Activated T-helper 2 cell treated with anti-CD3 and anti-CD28 coated beads, Interferon-gamma antibody, Interleukin-2, Interleukin-4, amounts not matched to agents 10 μg/mL and 5 μg/mL and 100 μg/mL, durations not matched to agents 14 hours and 24 hours and 36 hours (primary cell): ENCODE data around the gene GOLM1. TPM values are rescaled to one million over a fixed set of nuclear protein-coding genes. Genes with fewer than 3 reads are reported as not detected.

ENCODE experiments used
- DNase-seq: peaks from one replicate; pipeline ENCODE4 v3.0.0; 2021; ENCODE audit warnings: low spot score
- H3K27ac Mint-ChIP-seq: one replicate; pipeline ENCODE4 v1.8.0; 2021; ENCODE audit warnings: mixed read lengths
- H3K27me3 Mint-ChIP-seq: one replicate; pipeline ENCODE4 v1.8.0; 2021; ENCODE audit warnings: low read depth, mixed read lengths
- H3K36me3 Mint-ChIP-seq: one replicate; pipeline ENCODE4 v1.8.0; 2021; ENCODE audit warnings: low read depth, mixed read lengths
- H3K4me1 Mint-ChIP-seq: one replicate; pipeline ENCODE4 v1.8.0; 2021; ENCODE audit warnings: low read depth, mixed read lengths
- H3K4me3 Mint-ChIP-seq: one replicate; pipeline ENCODE4 v1.8.0; 2021; ENCODE audit warnings: low read depth, mild to moderate bottlenecking, moderate library complexity, mixed read lengths
- H3K9me3 Mint-ChIP-seq: one replicate; pipeline ENCODE4 v1.8.0; 2021; ENCODE audit warnings: mixed read lengths
- intact Hi-C: fragments of 100-400 bp; cut with micrococcal nuclease; formaldehyde crosslinking; loops from one replicate; pipeline ENCODE4 v1.15.1; 2023
- total RNA-seq: library from RNA; stranded (reverse); gene quantifications from 2 replicates; pipeline ENCODE4 v1.2.3, GENCODE V29; 2022

Gene GOLM1
- total RNA-seq, 1 donor from 2014 or later, result 7.9 TPM

- H3K9me3 Mint-ChIP-seq, result no peaks in the 10 kb centered on the region
- DNase-seq, result no peak
- peaks cover 6% of the 10 kb centered on the region for H3K27me3 Mint-ChIP-seq
- no peaks in the 10 kb centered on the region for H3K36me3 Mint-ChIP-seq
- H3K4me1 Mint-ChIP-seq, result no peaks in the 10 kb centered on the region
- no peak overlapping the region for H3K4me3 Mint-ChIP-seq
- intact Hi-C loops, result no loop called here
- no peak overlapping the region for H3K27ac Mint-ChIP-seq
Observed at GRCh38 chr9:86115886-86116285, 16.5 kb upstream of the GOLM1 start.

- Mint-ChIP-seq H3K27me3 (peaks cover 6% of the 10 kb centered on the region), H3K36me3 (no peaks in the 10 kb centered on the region), H3K4me1 (peaks cover under 1% of the 10 kb centered on the region), H3K9me3 (no peaks in the 10 kb centered on the region), H3K4me3 (no peak overlapping the region), H3K27ac (no peak overlapping the region)
- DNase-seq, result no peak
- intact Hi-C loops, result no loop called here
Observed at GRCh38 chr9:86112057-86112456, 12.7 kb upstream of the GOLM1 start.

DNA sequence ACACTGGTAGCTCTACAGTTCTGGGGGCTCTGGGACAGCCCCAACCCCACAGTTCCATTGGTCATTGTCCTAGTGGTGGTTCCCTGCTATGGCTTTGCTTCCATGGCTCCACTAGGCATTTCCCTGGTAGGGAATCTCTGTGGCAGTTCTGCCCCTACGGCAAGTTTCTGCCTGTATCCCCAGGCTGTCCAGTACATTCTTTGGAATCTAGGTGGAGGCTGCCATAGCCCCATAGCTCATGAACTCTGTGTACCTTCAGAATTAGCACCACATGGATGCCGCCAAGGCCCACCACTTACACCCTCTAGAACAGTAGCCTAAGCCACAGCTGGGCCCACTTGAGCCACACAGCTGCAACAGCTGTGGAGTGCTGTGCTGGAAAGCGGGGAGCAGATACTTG lies 3.3 kb upstream of the GOLM1 start:
- peaks cover 17% of the 10 kb centered on the region for H3K4me1 Mint-ChIP-seq
- H3K27ac Mint-ChIP-seq, result no peak overlapping the region
- H3K36me3 Mint-ChIP-seq, result no peaks in the 10 kb centered on the region
- H3K4me3 Mint-ChIP-seq, result no peak overlapping the region
- no peak for DNase-seq
- peaks cover 42% of the 10 kb centered on the region for H3K27me3 Mint-ChIP-seq
- intact Hi-C loops, result loop anchor here (5.0 kb wide), 1 partner anchor 160 kb away; the partner anchor contains the start of gene NAA35
- no peaks in the 10 kb centered on the region for H3K9me3 Mint-ChIP-seq

DNA sequence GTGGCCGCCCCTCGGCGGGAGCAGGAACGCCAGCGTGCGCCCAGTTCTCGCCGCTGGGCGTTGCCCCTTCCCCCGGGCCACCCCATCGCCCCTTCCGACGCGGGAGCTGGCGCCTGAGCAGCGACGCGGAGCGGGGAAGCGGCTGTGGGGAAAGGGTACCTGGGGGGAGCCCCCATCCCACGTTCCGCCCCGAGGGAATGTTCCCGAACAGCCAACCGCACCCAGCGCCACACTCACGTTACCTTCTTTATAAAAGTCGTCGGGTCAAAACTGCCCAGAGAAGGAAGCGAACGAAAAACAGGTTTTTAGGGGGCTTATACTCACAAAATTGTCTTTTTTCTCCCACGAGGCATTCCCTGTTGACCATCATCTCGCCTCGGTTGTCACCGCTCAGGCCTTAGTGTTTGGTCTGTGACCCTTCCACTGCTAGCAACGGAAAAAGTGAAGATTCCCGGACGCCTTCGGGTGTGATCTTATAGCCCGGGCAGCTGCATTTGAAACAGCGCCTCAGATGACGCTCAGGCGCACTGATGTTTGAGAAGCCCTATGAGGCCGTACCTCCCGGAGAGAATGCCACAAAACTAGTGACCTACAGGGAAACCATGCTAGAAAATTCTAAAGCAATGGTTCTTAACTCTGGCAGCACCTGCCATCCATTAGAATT lies 475 bp upstream of the GOLM1 start:
- DNase-seq, result no peak
- peak overlapping the region; percentile 87 for H3K4me3 Mint-ChIP-seq
- H3K9me3 Mint-ChIP-seq, result no peaks in the 10 kb centered on the region
- peak overlapping the region; percentile 88 for H3K27ac Mint-ChIP-seq
- peaks cover 12% of the 10 kb centered on the region for H3K4me1 Mint-ChIP-seq
- no peaks in the 10 kb centered on the region for H3K36me3 Mint-ChIP-seq
- intact Hi-C loops, result loop anchor here (2.0 to 10.0 kb wide), 3 partner anchors 145 to 183 kb away; partner anchors contain the start of genes ISCA1 and NAA35
- peaks cover 53% of the 10 kb centered on the region for H3K27me3 Mint-ChIP-seq

DNA sequence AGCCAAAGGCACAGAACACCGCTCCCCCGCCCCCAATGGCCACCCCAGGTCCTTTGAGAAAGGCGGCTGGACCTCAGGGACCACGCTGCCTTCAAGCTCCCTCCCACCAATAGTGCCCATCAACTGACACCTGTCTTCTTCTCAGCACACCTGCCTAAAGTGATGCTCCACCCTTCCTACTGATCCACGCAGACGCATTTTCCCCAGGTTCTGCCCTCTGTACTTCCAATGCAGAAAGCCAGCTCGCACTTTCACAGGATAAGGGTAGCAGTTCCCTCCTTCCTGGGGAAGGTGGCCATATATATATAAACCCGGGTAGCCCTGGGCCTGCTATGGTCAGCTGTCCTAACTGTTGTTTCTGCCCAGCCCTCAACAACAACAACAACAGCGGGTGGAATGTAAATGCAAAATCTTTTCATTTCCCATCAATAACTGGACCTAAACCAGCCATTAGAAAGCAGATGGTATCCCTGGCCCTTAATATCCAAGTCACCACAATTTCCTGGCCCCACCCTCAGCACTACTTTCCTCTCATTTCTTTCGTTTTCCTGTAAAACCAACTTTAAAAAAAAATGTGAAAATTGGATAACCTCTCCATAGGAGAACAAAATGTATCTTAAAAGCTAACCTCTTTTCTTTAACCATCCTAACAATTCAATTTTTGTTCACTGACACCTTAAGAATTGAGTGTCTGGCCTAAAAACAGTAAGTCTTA lies 1.7 kb downstream of the GOLM1 start:
- Mint-ChIP-seq H3K27ac (no peak overlapping the region), H3K9me3 (no peaks in the 10 kb centered on the region), H3K4me3 (peak overlapping the region; percentile 39), H3K4me1 (peaks cover 12% of the 10 kb centered on the region), H3K36me3 (no peaks in the 10 kb centered on the region), H3K27me3 (peaks cover 42% of the 10 kb centered on the region)
- no peak for DNase-seq
- intact Hi-C loops, result loop anchor here (2.0 to 10.0 kb wide), 2 partner anchors 147 to 185 kb away; partner anchors contain the start of gene ISCA1

GRCh38 chr9:86096386-86096785 lies 3.0 kb downstream of the GOLM1 start:
- no peak for DNase-seq
- Mint-ChIP-seq H3K4me3 (no peak overlapping the region), H3K27ac (no peak overlapping the region), H3K36me3 (no peaks in the 10 kb centered on the region), H3K4me1 (peaks cover 12% of the 10 kb centered on the region), H3K27me3 (peaks cover 35% of the 10 kb centered on the region), H3K9me3 (no peaks in the 10 kb centered on the region)
- intact Hi-C loops, result loop anchor here (10.0 kb wide), 1 partner anchor 148 kb away; no protein-coding TSS in a partner anchor

GRCh38 chr9:86093788-86094555 lies 5.4 kb downstream of the GOLM1 start:
- DNase-seq, result no peak
- no peak overlapping the region for H3K27ac Mint-ChIP-seq

DNA sequence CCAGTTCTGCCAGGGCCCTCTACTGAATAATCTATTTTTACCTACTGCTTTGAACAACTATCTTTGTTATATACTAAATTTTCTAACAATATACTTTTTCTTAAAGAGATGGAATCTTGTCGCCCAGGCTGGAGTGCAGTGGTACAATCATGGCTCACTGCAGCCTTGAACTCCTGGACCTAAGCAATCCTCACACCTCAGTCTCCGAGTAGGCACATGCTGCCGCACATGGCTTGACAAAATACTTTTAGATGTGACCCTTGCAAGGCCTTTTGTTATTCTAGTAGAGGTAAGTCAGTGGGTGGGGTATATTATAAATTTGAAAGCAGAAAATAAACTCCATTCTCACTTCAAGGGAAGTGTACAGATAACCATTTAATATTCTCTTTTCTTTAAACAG lies 7.9 kb downstream of the GOLM1 start:
- DNase-seq, result no peak
- Mint-ChIP-seq H3K4me3 (no peak overlapping the region), H3K4me1 (no peaks in the 10 kb centered on the region), H3K36me3 (no peaks in the 10 kb centered on the region), H3K9me3 (no peaks in the 10 kb centered on the region), H3K27ac (no peak overlapping the region), H3K27me3 (peaks cover 22% of the 10 kb centered on the region)
- intact Hi-C loops, result loop anchor here (10.0 kb wide), 1 partner anchor 153 kb away; no protein-coding TSS in a partner anchor

More at GRCh38 chr9:86093788-86094555, 5.4 kb downstream of the GOLM1 start:
- H3K9me3 Mint-ChIP-seq, result no peaks in the 10 kb centered on the region
- intact Hi-C loops, result loop anchor here (10.0 kb wide), 1 partner anchor 151 kb away; no protein-coding TSS in a partner anchor
- no peak overlapping the region for H3K4me3 Mint-ChIP-seq
- no peaks in the 10 kb centered on the region for H3K36me3 Mint-ChIP-seq
- peaks cover 4% of the 10 kb centered on the region for H3K4me1 Mint-ChIP-seq
- H3K27me3 Mint-ChIP-seq, result peaks cover 28% of the 10 kb centered on the region

DNA sequence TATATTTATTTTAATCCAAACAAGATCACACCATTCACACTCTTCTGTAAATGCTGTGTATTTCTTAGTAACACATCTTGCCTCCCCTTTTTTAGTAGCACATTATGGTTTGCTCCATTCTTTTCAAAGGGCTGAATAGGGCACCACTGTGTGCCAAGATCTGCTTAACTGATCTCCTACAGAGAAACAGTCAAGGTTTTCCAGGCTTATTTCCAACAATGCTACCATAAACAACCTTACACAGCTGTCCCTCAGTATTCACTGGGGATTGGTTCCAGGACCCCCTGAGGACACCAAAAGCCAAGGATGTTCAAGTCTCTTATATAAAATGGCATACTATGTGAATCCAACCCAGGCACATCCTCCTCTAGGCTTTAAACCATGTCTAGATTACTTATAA lies 16.5 kb downstream of the GOLM1 start:
- no peak overlapping the region for H3K27ac Mint-ChIP-seq
- intact Hi-C loops, result no loop called here
- no peaks in the 10 kb centered on the region for H3K36me3 Mint-ChIP-seq

GRCh38 chr9:86079865-86080469 lies 19.4 kb downstream of the GOLM1 start:
- no peak overlapping the region for H3K4me3 Mint-ChIP-seq
- H3K4me1 Mint-ChIP-seq, result peaks cover 7% of the 10 kb centered on the region
- H3K36me3 Mint-ChIP-seq, result no peaks in the 10 kb centered on the region
- H3K9me3 Mint-ChIP-seq, result no peaks in the 10 kb centered on the region
- no peak for DNase-seq
- H3K27ac Mint-ChIP-seq, result no peak overlapping the region
- intact Hi-C loops, result no loop called here
- no peaks in the 10 kb centered on the region for H3K27me3 Mint-ChIP-seq

More for the DNA sequence above, 16.5 kb downstream of the GOLM1 start:
- Mint-ChIP-seq H3K9me3 (no peaks in the 10 kb centered on the region), H3K4me3 (no peak overlapping the region), H3K4me1 (no peaks in the 10 kb centered on the region), H3K27me3 (peaks cover 8% of the 10 kb centered on the region)
- DNase-seq, result no peak

GRCh38 chr9:86079421-86079831 lies 19.9 kb downstream of the GOLM1 start:
- no peak overlapping the region for H3K27ac Mint-ChIP-seq
- no peaks in the 10 kb centered on the region for H3K27me3 Mint-ChIP-seq
- no peak overlapping the region for H3K4me3 Mint-ChIP-seq
- H3K4me1 Mint-ChIP-seq, result peaks cover 7% of the 10 kb centered on the region
- intact Hi-C loops, result no loop called here
- DNase-seq, result no peak
- no peaks in the 10 kb centered on the region for H3K9me3 Mint-ChIP-seq
- no peaks in the 10 kb centered on the region for H3K36me3 Mint-ChIP-seq

DNA sequence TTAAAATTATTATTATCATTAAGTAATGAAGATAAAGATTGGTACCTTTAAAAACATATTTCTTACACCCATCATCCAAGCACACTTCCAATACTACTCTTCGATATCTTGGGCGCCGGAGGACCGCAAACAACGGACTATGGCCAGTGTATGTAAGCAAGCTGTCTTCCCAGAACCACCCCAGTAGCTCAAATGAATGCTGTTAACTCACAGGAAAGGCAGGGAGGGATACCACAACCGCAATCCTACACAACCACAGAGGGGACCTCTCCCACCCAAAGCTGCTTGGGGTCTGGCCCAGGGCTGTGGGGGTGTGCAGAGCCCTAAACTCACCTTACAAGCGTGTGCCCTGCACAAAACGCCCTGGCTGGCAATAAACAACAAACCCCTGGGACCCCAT lies 20.6 kb downstream of the GOLM1 start:
- intact Hi-C loops, result no loop called here
- Mint-ChIP-seq H3K4me3 (no peak overlapping the region), H3K9me3 (no peaks in the 10 kb centered on the region), H3K4me1 (peaks cover 7% of the 10 kb centered on the region), H3K27me3 (no peaks in the 10 kb centered on the region), H3K36me3 (no peaks in the 10 kb centered on the region), H3K27ac (no peak overlapping the region)
- DNase-seq, result no peak
